GM18951 (cell line): Measurements from ENCODE around the gene ATF1.
"Not testable (repeated sequence)": the region's sequence is repeated elsewhere in the genome, so short reads cannot be mapped to it uniquely, and the experiment has no call there.

ENCODE experiments used
- POLR2A ChIP-seq: IDR thresholded peaks from 4 replicates; pipeline ENCODE4 v1.6.1; 2011; ENCODE audit warnings: mild to moderate bottlenecking; ENCODE audit not compliant: insufficient read length, insufficient read depth; ENCODE audit errors: extremely low read depth
- in situ Hi-C: fragments of 300-500 bp; cut with MboI; formaldehyde crosslinking; loops from one replicate; pipeline ENCODE4 v1.12.0; 2022; ENCODE audit warnings: low sequenced_read_pairs, mixed read lengths, inconsistent platforms; ENCODE audit not compliant: unreplicated experiment

ATF1 gene

GRCh38 chr12:50840809-50841487 lies 77.0 kb downstream of the ATF1 start:
- in situ Hi-C loops: no loop called here
- TF ChIP-seq POLR2A: no peak

- in situ Hi-C loops: no loop called here
- no peak for TF ChIP-seq POLR2A
These were observed 78.0 kb downstream of the ATF1 start for GRCh38 chr12:50841716-50842531.

- in situ Hi-C loops: no loop called here
- TF ChIP-seq POLR2A: no peak
These were observed 79.0 kb downstream of the ATF1 start, which contains the start of gene TMPRSS12 for GRCh38 chr12:50842637-50843493. Gene TMPRSS12 (plus strand): TSS chr12:50842926. CDS start chr12:50842965, 39 bp downstream.

- no peak for TF ChIP-seq POLR2A
- in situ Hi-C loops: no loop called here
These were observed 81.2 kb downstream of the ATF1 start for GRCh38 chr12:50845021-50845647.

GRCh38 chr12:50848963-50849362 lies 85.1 kb downstream of the ATF1 start:
- no peak for TF ChIP-seq POLR2A
- in situ Hi-C loops: no loop called here

- in situ Hi-C loops: not testable (repeated sequence)
These were observed 91.3 kb downstream of the ATF1 start for GRCh38 chr12:50855218-50855617.

GRCh38 chr12:50855679-50856078 lies 91.8 kb downstream of the ATF1 start:
- in situ Hi-C loops: not testable (repeated sequence)

- TF ChIP-seq POLR2A: no peak
- in situ Hi-C loops: no loop called here
These were observed 95.9 kb downstream of the ATF1 start for GRCh38 chr12:50859621-50860310.

- in situ Hi-C loops: no loop called here
- TF ChIP-seq POLR2A: no peak
These were observed 98.4 kb downstream of the ATF1 start for GRCh38 chr12:50862316-50862715.

- in situ Hi-C loops: no loop called here
- no peak for TF ChIP-seq POLR2A
These were observed 101.4 kb downstream of the ATF1 start for GRCh38 chr12:50865266-50865665.

GRCh38 chr12:50868881-50869280 lies 105.0 kb downstream of the ATF1 start:
- in situ Hi-C loops: not testable (repeated sequence)
